Dermis blood vessel endothelial cell (primary cell): ENCODE measurements around the gene MUC20. TPM values are rescaled to one million over a fixed set of nuclear protein-coding genes. Genes with fewer than 3 reads are reported as not detected.
"Not testable (repeated sequence)": the region's sequence is repeated elsewhere in the genome, so short reads cannot be mapped to it uniquely, and the experiment has no call there.

Experiments used
- DNase-seq: peaks from one replicate; pipeline ENCODE4 v3.0.0; 2010
- total RNA-seq: library from RNA; depleted of rRNA; stranded (reverse); fragments of >200 nt; gene quantifications from 2 replicates; pipeline ENCODE4 v1.2.3, GENCODE V29; 2014

MUC20 gene
- total RNA-seq, 1 donor from 2014 or later: 0.51 TPM

DNA sequence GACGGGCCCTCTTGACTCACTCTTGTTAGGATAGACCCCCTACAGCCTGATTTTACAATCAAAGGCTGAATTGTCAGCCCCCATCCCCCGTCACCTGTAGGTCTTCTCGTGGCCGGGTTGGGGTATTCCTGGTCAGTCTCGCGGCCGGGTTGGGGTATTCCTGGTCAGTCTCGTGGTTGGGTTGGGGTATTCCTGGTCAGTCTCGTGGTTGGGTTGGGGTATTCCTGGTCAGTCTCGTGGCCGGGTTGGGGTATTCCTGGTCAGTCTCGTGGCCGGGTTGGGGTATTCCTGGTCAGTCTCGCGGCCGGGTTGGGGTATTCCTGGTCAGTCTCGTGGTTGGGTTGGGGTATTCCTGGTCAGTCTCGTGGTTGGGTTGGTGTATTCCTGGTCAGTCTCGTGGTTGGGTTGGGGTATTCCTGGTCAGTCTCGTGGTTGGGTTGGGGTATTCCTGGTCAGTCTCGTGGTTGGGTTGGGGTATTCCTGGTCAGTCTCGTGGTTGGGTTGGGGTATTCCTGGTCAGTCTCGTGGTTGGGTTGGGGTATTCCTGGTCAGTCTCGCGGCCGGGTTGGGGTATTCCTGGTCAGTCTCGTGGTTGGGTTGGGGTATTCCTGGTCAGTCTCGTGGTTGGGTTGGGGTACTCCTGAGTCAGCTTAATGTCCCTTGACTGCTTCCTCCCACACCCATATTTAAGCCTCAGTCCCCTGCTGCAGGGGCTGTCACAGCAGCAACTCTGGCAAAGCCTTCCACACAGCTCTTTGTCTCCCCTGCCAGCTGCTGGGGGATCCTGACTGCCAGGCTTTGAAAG lies 50.3 kb downstream of the MUC20 start:
- DNase-seq: not testable (repeated sequence)

GRCh38 chr3:195771646-195772300 lies 51.0 kb downstream of the MUC20 start:
- no peak for DNase-seq

DNA sequence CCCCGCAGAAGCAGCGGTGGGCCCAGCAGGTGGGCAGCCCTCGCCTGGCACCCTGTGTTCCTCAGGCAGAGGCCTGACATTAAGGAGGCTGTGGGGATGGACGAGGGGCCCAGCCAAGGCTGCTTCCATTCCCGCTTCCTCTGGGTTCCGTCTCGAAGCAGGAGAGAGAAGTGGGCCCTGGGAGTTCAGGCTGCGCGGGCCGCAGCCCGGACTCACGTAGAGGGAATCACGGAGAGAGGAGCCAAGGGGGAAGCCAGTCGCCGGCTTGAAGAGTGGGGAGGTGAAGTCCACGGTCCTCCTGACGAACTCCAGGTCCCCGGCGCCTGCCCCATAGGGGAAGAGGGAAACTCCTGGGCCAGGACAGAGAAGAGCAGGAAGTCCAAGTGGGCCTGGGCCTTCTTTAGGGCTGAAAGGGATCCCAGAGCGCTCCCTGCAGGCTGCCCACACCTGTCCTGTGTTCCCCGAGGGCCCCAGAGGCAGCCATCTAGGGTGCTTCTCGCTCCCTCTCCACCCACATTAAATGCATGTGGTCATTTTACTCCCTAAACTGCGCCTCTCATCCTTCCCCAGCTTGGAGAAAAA lies 53.3 kb downstream of the MUC20 start:
- DNase-seq: no peak

DNA sequence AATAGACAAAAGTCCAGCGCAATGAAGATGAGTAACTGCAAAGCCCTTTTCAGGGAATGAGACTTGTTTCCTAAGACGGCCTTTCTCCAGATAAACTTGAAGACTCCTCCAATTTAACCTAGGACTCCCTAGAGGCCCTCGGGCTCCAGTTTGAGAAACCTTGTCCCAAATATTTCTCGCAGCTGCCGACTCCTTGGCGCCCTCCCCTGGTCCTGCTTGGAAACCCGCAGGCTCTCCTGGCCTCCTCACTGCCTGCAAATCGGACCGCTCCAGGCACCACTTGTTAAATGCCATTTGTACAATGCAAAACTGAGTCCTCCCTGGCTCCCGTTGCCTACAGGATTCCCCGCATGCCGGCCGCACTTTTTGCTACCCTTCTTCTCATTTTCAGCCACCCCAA lies 54.1 kb downstream of the MUC20 start:
- DNase-seq: peak; percentile 68

DNA sequence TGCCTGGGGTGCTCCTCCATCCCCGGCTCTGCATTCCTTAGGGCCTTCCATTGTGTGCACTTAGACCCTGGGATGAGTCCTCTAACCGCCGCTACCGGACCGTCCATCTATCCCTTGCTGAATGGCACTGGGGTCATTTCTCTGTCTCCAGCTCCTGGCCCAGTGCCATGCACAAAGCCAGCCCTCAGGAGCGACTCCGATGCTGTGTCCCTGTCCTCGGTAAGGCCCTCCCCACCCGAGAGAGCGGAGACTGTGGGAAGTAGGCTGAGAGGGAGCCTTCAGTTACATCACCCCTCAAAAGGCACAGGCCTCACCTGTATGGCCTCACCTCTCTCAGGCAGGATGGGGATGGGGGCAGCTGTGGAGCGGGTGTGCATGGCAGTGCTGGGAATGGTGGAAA lies 57.2 kb downstream of the MUC20 start:
- no peak for DNase-seq

GRCh38 chr3:195781236-195781635 lies 60.5 kb downstream of the MUC20 start:
- not testable (repeated sequence) for DNase-seq

Other genes with a start within 250 kb of the MUC20 start
- 139 and 277 TPM in 2 replicates for gene PPP1R2, start 177.7 kb upstream of the MUC20 start, total RNA-seq
- 16.2 and 27.1 TPM in 2 replicates for gene APOD, start 137.0 kb upstream of the MUC20 start, total RNA-seq
- gene MUC4, start 91.0 kb downstream of the MUC20 start, total RNA-seq: 0.17 TPM in 1 of 2 replicates, not detected in the other
- gene TNK2, start 187.6 kb downstream of the MUC20 start, total RNA-seq: 16.6 and 20.1 TPM in 2 replicates